HL-60 (cell line): ENCODE measurements around the gene PGBD5.

Experiments used
- CTCF ChIP-seq: IDR thresholded peaks from one replicate; pipeline ENCODE4 v1.5.1; 2011; ENCODE audit warnings: low read length, control low read depth, inconsistent platforms; ENCODE audit not compliant: insufficient read depth
- REST ChIP-seq: IDR thresholded peaks from 2 replicates; pipeline ENCODE4 v1.6.1; 2012; ENCODE audit warnings: low read depth; ENCODE audit not compliant: insufficient replicate concordance

DNA sequence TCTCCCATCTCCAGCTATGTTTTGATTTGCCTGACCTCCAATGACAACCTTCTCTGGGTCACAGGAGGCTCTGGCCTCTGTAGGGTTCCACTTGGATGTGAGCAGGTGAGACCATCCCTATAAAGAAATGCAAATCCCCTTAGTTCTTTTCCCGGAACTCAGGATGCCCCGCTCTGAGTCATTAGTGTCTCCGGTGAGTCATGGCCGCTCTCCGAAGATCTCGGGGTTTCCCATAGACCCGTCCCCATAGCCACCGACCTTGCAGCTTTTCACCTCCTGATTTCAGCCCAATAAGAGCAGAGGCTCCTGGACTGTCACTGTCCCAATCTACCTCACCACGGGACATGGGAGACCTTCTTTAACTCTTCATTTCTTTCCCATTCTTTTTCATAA lies 98.2 kb downstream of the PGBD5 start:
- TF ChIP-seq CTCF (no peak), REST (no peak)
